ENCODE data around the gene EMB. TPM values are rescaled to one million over a fixed set of nuclear protein-coding genes. Genes with fewer than 3 reads are reported as not detected.
A peak's percentile ranks its signal among the peaks of the same experiment; 100 is the strongest.
"Not testable (repeated sequence)": the region's sequence is repeated elsewhere in the genome, so short reads cannot be mapped to it uniquely, and the experiment has no call there.

The EMB gene
- total RNA-seq, 1 experiment from 2014 or later: 376 TPM

- not testable (repeated sequence) for H3K27me3 ChIP-seq (ENCODE audit: low read length); H2AFZ ChIP-seq (ENCODE audit: low read length); H3K9ac ChIP-seq (ENCODE audit: low read length); H3K9me3 ChIP-seq (ENCODE audit: low read length); H3K9me2 ChIP-seq (replicated peaks; ENCODE audit: insufficient read depth, low read length); H3K4me3 ChIP-seq (ENCODE audit: low read length)
- H3K36me3 ChIP-seq (ENCODE audit: insufficient read depth, low read length): peaks cover 22% of the 10 kb centered on the region; the same call in 1 of the 2 replicates
- H4K20me1 ChIP-seq (ENCODE audit: insufficient read depth, low read depth, low read length): peaks cover 17% of the 10 kb centered on the region; the same call in 1 of the 2 replicates
- peak; percentile 41 for DNase-seq
- peak overlapping the region; percentile 95 for H3K27ac ChIP-seq (ENCODE audit: low read length)
- peaks cover 99% of the 10 kb centered on the region for H3K79me2 ChIP-seq (ENCODE audit: low read length)
- H3K4me1 ChIP-seq (ENCODE audit: low read length): peaks cover 76% of the 10 kb centered on the region
- peak overlapping the region; percentile 85 for H3K4me2 ChIP-seq (ENCODE audit: low read depth, low read length, poor library complexity, severe bottlenecking)
These were observed 3.0 kb downstream of the EMB start for GRCh38 chr5:50438060-50438459.

- Histone ChIP-seq H3K27me3 (ENCODE audit: low read length) (no peaks in the 10 kb centered on the region), H3K4me2 (ENCODE audit: low read depth, low read length, poor library complexity, severe bottlenecking) (peak overlapping the region; percentile 85), H3K9ac (ENCODE audit: low read length) (peak overlapping the region; percentile 19; the same call in 1 of the 2 replicates), H3K9me2 (replicated peaks; ENCODE audit: insufficient read depth, low read length) (no peaks in the 10 kb centered on the region), H2AFZ (ENCODE audit: low read length) (no peak overlapping the region), H3K4me3 (ENCODE audit: low read length) (peak overlapping the region; percentile 4; the same call in 1 of the 2 replicates), H3K79me2 (ENCODE audit: low read length) (peaks cover 99% of the 10 kb centered on the region), H3K27ac (ENCODE audit: low read length) (peak overlapping the region; percentile 45), H4K20me1 (ENCODE audit: insufficient read depth, low read depth, low read length) (peaks cover 24% of the 10 kb centered on the region; the same call in 1 of the 2 replicates), H3K9me3 (ENCODE audit: low read length) (no peaks in the 10 kb centered on the region), H3K4me1 (ENCODE audit: low read length) (peaks cover 92% of the 10 kb centered on the region), H3K36me3 (ENCODE audit: insufficient read depth, low read length) (peaks cover 30% of the 10 kb centered on the region; the same call in 1 of the 2 replicates)
- DNase-seq: no peak
These were observed 5.9 kb downstream of the EMB start for GRCh38 chr5:50435168-50435567.

GRCh38 chr5:50431133-50431904, 9.8 kb downstream of the EMB start:
- H3K9ac ChIP-seq (ENCODE audit: low read length); DNase-seq; H3K9me3 ChIP-seq (ENCODE audit: low read length); H3K4me3 ChIP-seq (ENCODE audit: low read length); H3K9me2 ChIP-seq (replicated peaks; ENCODE audit: insufficient read depth, low read length); H2AFZ ChIP-seq (ENCODE audit: low read length); H3K27me3 ChIP-seq (ENCODE audit: low read length): not testable (repeated sequence)
- H4K20me1 ChIP-seq (ENCODE audit: insufficient read depth, low read depth, low read length): peaks cover 26% of the 10 kb centered on the region; the same call in 1 of the 2 replicates
- H3K4me1 ChIP-seq (ENCODE audit: low read length): peaks cover 70% of the 10 kb centered on the region
- H3K27ac ChIP-seq (ENCODE audit: low read length): peak overlapping the region; percentile 61
- H3K4me2 ChIP-seq (ENCODE audit: low read depth, low read length, poor library complexity, severe bottlenecking): peak overlapping the region; percentile 27
- peaks cover 42% of the 10 kb centered on the region for H3K36me3 ChIP-seq (ENCODE audit: insufficient read depth, low read length)
- H3K79me2 ChIP-seq (ENCODE audit: low read length): peaks cover 96% of the 10 kb centered on the region

- Histone ChIP-seq H4K20me1 (ENCODE audit: insufficient read depth, low read depth, low read length) (peaks cover 11% of the 10 kb centered on the region), H3K4me1 (ENCODE audit: low read length) (peaks cover 23% of the 10 kb centered on the region), H3K36me3 (ENCODE audit: insufficient read depth, low read length) (peaks cover 72% of the 10 kb centered on the region), H3K79me2 (ENCODE audit: low read length) (peaks cover 93% of the 10 kb centered on the region)
- H3K4me2 ChIP-seq (ENCODE audit: low read depth, low read length, poor library complexity, severe bottlenecking); DNase-seq; H3K9me2 ChIP-seq (replicated peaks; ENCODE audit: insufficient read depth, low read length); H3K27ac ChIP-seq (ENCODE audit: low read length); H2AFZ ChIP-seq (ENCODE audit: low read length); H3K27me3 ChIP-seq (ENCODE audit: low read length); H3K9me3 ChIP-seq (ENCODE audit: low read length); H3K9ac ChIP-seq (ENCODE audit: low read length); H3K4me3 ChIP-seq (ENCODE audit: low read length): not testable (repeated sequence)
These were observed 17.8 kb downstream of the EMB start for GRCh38 chr5:50423100-50423799.

GRCh38 chr5:50421184-50421950, 19.7 kb downstream of the EMB start:
- Histone ChIP-seq H3K36me3 (ENCODE audit: insufficient read depth, low read length) (peaks cover 56% of the 10 kb centered on the region), H3K79me2 (ENCODE audit: low read length) (peaks cover 95% of the 10 kb centered on the region), H3K4me1 (ENCODE audit: low read length) (peaks cover 42% of the 10 kb centered on the region), H3K27ac (ENCODE audit: low read length) (peak overlapping the region; percentile 8; the same call in 1 of the 2 replicates)
- H3K9ac ChIP-seq (ENCODE audit: low read length); H3K27me3 ChIP-seq (ENCODE audit: low read length); H3K9me2 ChIP-seq (replicated peaks; ENCODE audit: insufficient read depth, low read length); H3K9me3 ChIP-seq (ENCODE audit: low read length); H3K4me3 ChIP-seq (ENCODE audit: low read length); H2AFZ ChIP-seq (ENCODE audit: low read length); H4K20me1 ChIP-seq (ENCODE audit: insufficient read depth, low read depth, low read length); DNase-seq; H3K4me2 ChIP-seq (ENCODE audit: low read depth, low read length, poor library complexity, severe bottlenecking): not testable (repeated sequence)

- Histone ChIP-seq H3K9ac (ENCODE audit: low read length) (no peak overlapping the region), H4K20me1 (ENCODE audit: insufficient read depth, low read depth, low read length) (peaks cover 6% of the 10 kb centered on the region), H3K4me1 (ENCODE audit: low read length) (peaks cover 51% of the 10 kb centered on the region), H3K9me3 (ENCODE audit: low read length) (no peaks in the 10 kb centered on the region), H3K79me2 (ENCODE audit: low read length) (peaks cover 95% of the 10 kb centered on the region), H3K27ac (ENCODE audit: low read length) (peak overlapping the region; percentile 8; the same call in 1 of the 2 replicates), H3K9me2 (replicated peaks; ENCODE audit: insufficient read depth, low read length) (no peaks in the 10 kb centered on the region), H3K27me3 (ENCODE audit: low read length) (no peaks in the 10 kb centered on the region), H3K4me2 (ENCODE audit: low read depth, low read length, poor library complexity, severe bottlenecking) (no peak overlapping the region), H3K4me3 (ENCODE audit: low read length) (no peak overlapping the region), H3K36me3 (ENCODE audit: insufficient read depth, low read length) (peaks cover 54% of the 10 kb centered on the region), H2AFZ (ENCODE audit: low read length) (no peak overlapping the region)
- DNase-seq: no peak
These were observed 20.6 kb downstream of the EMB start for GRCh38 chr5:50420343-50420935.

- H3K79me2 ChIP-seq (ENCODE audit: low read length): peaks cover 95% of the 10 kb centered on the region
- H3K27me3 ChIP-seq (ENCODE audit: low read length); H3K4me3 ChIP-seq (ENCODE audit: low read length); DNase-seq; H3K9me2 ChIP-seq (replicated peaks; ENCODE audit: insufficient read depth, low read length); H3K4me2 ChIP-seq (ENCODE audit: low read depth, low read length, poor library complexity, severe bottlenecking); H4K20me1 ChIP-seq (ENCODE audit: insufficient read depth, low read depth, low read length); H2AFZ ChIP-seq (ENCODE audit: low read length); H3K9ac ChIP-seq (ENCODE audit: low read length); H3K9me3 ChIP-seq (ENCODE audit: low read length): not testable (repeated sequence)
- peaks cover 54% of the 10 kb centered on the region for H3K36me3 ChIP-seq (ENCODE audit: insufficient read depth, low read length)
- peak overlapping the region; percentile 87 for H3K27ac ChIP-seq (ENCODE audit: low read length)
- H3K4me1 ChIP-seq (ENCODE audit: low read length): peaks cover 59% of the 10 kb centered on the region
These were observed 21.4 kb downstream of the EMB start for GRCh38 chr5:50419656-50420055.

Measured in Karpas-422 (cell line).